ENCODE measurements around the gene PRCC. TPM values are rescaled to one million over a fixed set of nuclear protein-coding genes. Genes with fewer than 3 reads are reported as not detected.

The PRCC gene
- total and polyA plus RNA-seq, 8 donors, result 18.5 to 41.6 (median 21.8) TPM

- Histone ChIP-seq H3K27me3 (no peaks in the 10 kb centered on the region), H3K4me1 (no peaks in the 10 kb centered on the region), H3K27ac (no peak overlapping the region), H3K36me3 (peaks cover 0 to 86% (median 35%) of the 10 kb centered on the region in 3 donors), H3K4me3 (no peak overlapping the region), H3K9me3 (no peaks in the 10 kb centered on the region)
- no peak for TF ChIP-seq CTCF (IDR thresholded peaks at IDR 0.05)
- FAIRE-seq, result no peak
- no peak for DNase-seq
- WGBS, 2 donors, result 77 to 87% methylated on average over 7 of the region's 7 CpGs
- intact Hi-C loops (cut with DNase I), result no loop called here
- ATAC-seq, result no peak
Observed at GRCh38 chr1:156794506-156795373, 27.4 kb downstream of the PRCC start.

GRCh38 chr1:156795374-156795733 lies 28.0 kb downstream of the PRCC start:
- H3K9me3 ChIP-seq, result no peaks in the 10 kb centered on the region
- H3K4me1 ChIP-seq, result no peaks in the 10 kb centered on the region
- H3K4me3 ChIP-seq, result no peak overlapping the region
- 87 to 90% methylated on average over 5 of the region's 5 CpGs for WGBS, 2 donors
- H3K27me3 ChIP-seq, result no peaks in the 10 kb centered on the region
- FAIRE-seq (no peak), DNase-seq (no peak), ATAC-seq (no peak)
- peaks cover 5 to 91% (median 35%) of the 10 kb centered on the region in 3 donors for H3K36me3 ChIP-seq
- no peak overlapping the region for H3K27ac ChIP-seq
- TF ChIP-seq CTCF (IDR thresholded peaks at IDR 0.05), result no peak
- intact Hi-C loops (cut with DNase I), result no loop called here

GRCh38 chr1:156795787-156796186 lies 28.5 kb downstream of the PRCC start:
- intact Hi-C loops (cut with DNase I), result no loop called here
- Histone ChIP-seq H3K4me3 (no peak overlapping the region), H3K36me3 (peaks cover 5 to 91% (median 35%) of the 10 kb centered on the region in 3 donors), H3K27ac (no peak overlapping the region), H3K27me3 (no peaks in the 10 kb centered on the region), H3K9me3 (no peaks in the 10 kb centered on the region), H3K4me1 (no peaks in the 10 kb centered on the region)
- peak in 1 of 4 donors; percentile 33 for ATAC-seq
- no peak for DNase-seq
- no peak for TF ChIP-seq CTCF (IDR thresholded peaks at IDR 0.05)
- FAIRE-seq, result no peak
- 39 to 43% methylated on average over 7 of the region's 7 CpGs for WGBS, 2 donors

GRCh38 chr1:156796340-156797097 lies 29.2 kb downstream of the PRCC start:
- Histone ChIP-seq H3K36me3 (peaks cover 5 to 89% (median 35%) of the 10 kb centered on the region in 3 donors), H3K27ac (no peak overlapping the region), H3K9me3 (no peaks in the 10 kb centered on the region), H3K27me3 (no peaks in the 10 kb centered on the region), H3K4me3 (no peak overlapping the region), H3K4me1 (no peaks in the 10 kb centered on the region)
- intact Hi-C loops (cut with DNase I), result no loop called here
- 88 to 90% methylated on average over 8 of the region's 8 CpGs for WGBS, 2 donors
- ATAC-seq (peak in 1 of 4 donors; percentile 9), DNase-seq (no peak), FAIRE-seq (no peak)
- no peak for TF ChIP-seq CTCF (IDR thresholded peaks at IDR 0.05)
